ENCODE measurements around the gene GSX1. TPM values are rescaled to one million over a fixed set of nuclear protein-coding genes. Genes with fewer than 3 reads are reported as not detected.

GSX1 gene
- total RNA-seq, 1 donor from 2014 or later: not detected

- DNase-seq (ENCODE audit: low read depth): no peak
Measured at GRCh38 chr13:27830010-27830409, 37.7 kb downstream of the GSX1 start.

GRCh38 chr13:27833206-27833605 lies 40.9 kb downstream of the GSX1 start:
- no peak for DNase-seq (ENCODE audit: low read depth)

GRCh38 chr13:27834095-27834494 lies 41.8 kb downstream of the GSX1 start:
- DNase-seq (ENCODE audit: low read depth): no peak

- no peak for DNase-seq (ENCODE audit: low read depth)
Measured at GRCh38 chr13:27835799-27836198, 43.5 kb downstream of the GSX1 start.

GRCh38 chr13:27839809-27840467 lies 47.7 kb downstream of the GSX1 start:
- DNase-seq (ENCODE audit: low read depth): no peak

- DNase-seq (ENCODE audit: low read depth): no peak
Measured at GRCh38 chr13:27842571-27842970, 50.3 kb downstream of the GSX1 start.

Other genes with a start within 250 kb of the GSX1 start
- 7.2 and 8.9 TPM in 2 replicates for gene LNX2, start 172.0 kb upstream of the GSX1 start, total RNA-seq
- gene POLR1D, start 170.6 kb upstream of the GSX1 start, total RNA-seq: 93.6 and 112 TPM in 2 replicates
- gene PDX1, start 127.5 kb downstream of the GSX1 start, total RNA-seq: not detected in 2 replicates
- not detected in 2 replicates for gene CDX2, start 176.8 kb downstream of the GSX1 start, total RNA-seq
- gene URAD, start 196.2 kb downstream of the GSX1 start, total RNA-seq: not detected in 2 replicates